Measurements from ENCODE around the gene CACNB2.

GRCh38 chr10:18505456-18506118, 365.4 kb downstream of the CACNB2 start:
- TF ChIP-seq CTCF (IDR thresholded peaks at IDR 0.05) = no peak
- TF ChIP-seq POLR2AphosphoS5 (IDR thresholded peaks at IDR 0.05; ENCODE audit: low read depth, low read length) = no peak

Data from Panc1 (cell line).